Measurements from ENCODE around the gene XXYLT1. TPM values are rescaled to one million over a fixed set of nuclear protein-coding genes. Genes with fewer than 3 reads are reported as not detected.

Gene XXYLT1, protein sequence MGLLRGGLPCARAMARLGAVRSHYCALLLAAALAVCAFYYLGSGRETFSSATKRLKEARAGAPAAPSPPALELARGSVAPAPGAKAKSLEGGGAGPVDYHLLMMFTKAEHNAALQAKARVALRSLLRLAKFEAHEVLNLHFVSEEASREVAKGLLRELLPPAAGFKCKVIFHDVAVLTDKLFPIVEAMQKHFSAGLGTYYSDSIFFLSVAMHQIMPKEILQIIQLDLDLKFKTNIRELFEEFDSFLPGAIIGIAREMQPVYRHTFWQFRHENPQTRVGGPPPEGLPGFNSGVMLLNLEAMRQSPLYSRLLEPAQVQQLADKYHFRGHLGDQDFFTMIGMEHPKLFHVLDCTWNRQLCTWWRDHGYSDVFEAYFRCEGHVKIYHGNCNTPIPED
- 13.6 and 15.1 TPM in 2 replicates for total RNA-seq

DNA sequence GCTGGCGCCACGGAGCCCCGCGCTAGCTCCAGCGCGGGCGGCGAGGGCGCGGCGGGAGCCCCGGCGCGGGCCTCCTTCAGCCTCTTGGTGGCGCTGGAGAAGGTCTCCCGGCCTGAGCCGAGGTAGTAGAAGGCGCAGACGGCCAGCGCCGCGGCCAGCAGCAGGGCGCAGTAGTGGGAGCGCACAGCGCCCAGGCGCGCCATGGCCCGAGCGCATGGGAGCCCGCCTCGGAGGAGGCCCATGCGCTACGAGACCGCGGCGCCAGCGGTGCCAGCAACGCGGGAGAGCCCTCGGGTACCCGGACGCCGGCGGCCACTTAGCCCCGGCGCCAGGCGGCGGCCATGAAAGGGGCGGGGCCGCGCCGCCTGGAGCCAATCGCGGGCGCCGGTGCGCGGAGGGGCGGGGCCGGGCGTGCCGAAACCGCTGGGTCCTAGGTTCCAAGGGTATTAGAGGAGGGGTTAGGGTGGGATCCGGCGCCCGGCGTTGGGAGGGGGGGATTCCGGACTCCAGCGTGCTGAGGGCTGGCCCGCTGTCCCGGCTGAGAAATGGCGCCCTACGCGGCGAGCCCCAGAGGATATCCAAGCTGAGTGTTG lies at the start of gene XXYLT1:
Gene XXYLT1 (minus strand): TSS at position 343 of the 593 bp plus-strand sequence. CDS start 101 bp downstream, at position 242.

Other genes with a start within 250 kb of the XXYLT1 start
- gene ACAP2, start 171.9 kb upstream of the XXYLT1 start, total RNA-seq, result 71.6 and 79.3 TPM in 2 replicates